Fibroblast of lung (primary cell): ENCODE results near the gene ZNF804B. TPM values are rescaled to one million over a fixed set of nuclear protein-coding genes. Genes with fewer than 3 reads are reported as not detected.

Source experiments
- DNase-seq, 2 donors: peaks; one replicate each; pipeline versions ENCODE4 v3.0.0 to v3.0.0-alpha.2; 2010; ENCODE audit warnings: low read depth in 2 of 2
- H2AFZ ChIP-seq: 2 replicates; pipeline ENCODE4 v1.5.1; 2012; ENCODE audit warnings: low read length, control low read depth, inconsistent platforms
- H3K27ac ChIP-seq: 2 replicates; pipeline ENCODE4 v1.5.1; 2011; ENCODE audit warnings: low read length, control low read depth; ENCODE audit not compliant: insufficient read depth
- H3K27me3 ChIP-seq: 2 replicates; pipeline ENCODE4 v1.5.1; 2011; ENCODE audit warnings: mild to moderate bottlenecking, low read length; ENCODE audit not compliant: control insufficient read depth, insufficient read depth
- H3K36me3 ChIP-seq: 2 replicates; pipeline ENCODE4 v1.5.1; 2011; ENCODE audit warnings: low read length; ENCODE audit not compliant: control insufficient read depth, insufficient read depth
- H3K4me1 ChIP-seq: 2 replicates; pipeline ENCODE4 v1.5.1; 2011; ENCODE audit warnings: low read length; ENCODE audit not compliant: control insufficient read depth, insufficient read depth; ENCODE audit errors: extremely low read depth
- H3K4me2 ChIP-seq: 2 replicates; pipeline ENCODE4 v1.5.1; 2011; ENCODE audit warnings: low read length, control low read depth; ENCODE audit not compliant: insufficient read depth; ENCODE audit errors: extremely low read depth
- H3K4me3 ChIP-seq, 4 experiments: fragments of 200-600 bp in 1 of 4; sonication (generic) in 1 of 4; replicated peaks in 1 of 4; 2 replicates each; pipeline ENCODE4 v1.5.1; 2011 to 2016; ENCODE audit warnings: low read length in 4 of 4, low read depth in 3 of 4, mild to moderate bottlenecking in 3 of 4, control low read depth in 2 of 4, inconsistent platforms in 1 of 4, mixed read lengths in 1 of 4; ENCODE audit not compliant: insufficient read depth in 1 of 4; ENCODE audit errors: control extremely low read depth in 1 of 4
- H3K79me2 ChIP-seq: 2 replicates; pipeline ENCODE4 v1.5.1; 2012; ENCODE audit warnings: mild to moderate bottlenecking, low read length, inconsistent platforms; ENCODE audit not compliant: control insufficient read depth, insufficient read depth
- H3K9ac ChIP-seq: 2 replicates; pipeline ENCODE4 v1.5.1; 2011; ENCODE audit warnings: mild to moderate bottlenecking, low read length, control low read depth; ENCODE audit not compliant: insufficient read depth
- H3K9me3 ChIP-seq: 2 replicates; pipeline ENCODE4 v1.5.1; 2012; ENCODE audit warnings: low read depth, low read length; ENCODE audit not compliant: control insufficient read depth, insufficient read depth
- H4K20me1 ChIP-seq: 2 replicates; pipeline ENCODE4 v1.5.1; 2011; ENCODE audit warnings: low read length; ENCODE audit not compliant: control insufficient read depth, insufficient read depth; ENCODE audit errors: extremely low read depth
- CTCF ChIP-seq, 2 donors: IDR thresholded peaks in 1 of 2; conservative IDR thresholded peaks in 1 of 2; 1 replicate in 1 of 2; 2 replicates in 1 of 2; pipeline ENCODE4 v1.5.1; 2011 to 2012; ENCODE audit warnings: low read length in 2 of 2, control low read depth in 1 of 2, inconsistent platforms in 1 of 2, low read depth in 1 of 2, mild to moderate bottlenecking in 1 of 2
- EZH2 ChIP-seq: IDR thresholded peaks from 2 replicates; pipeline ENCODE4 v1.5.1; 2012; ENCODE audit warnings: low read length, control low read depth, mild to moderate bottlenecking; ENCODE audit errors: missing control alignments
- polyA plus RNA-seq, 2 donors: library from polyadenylated mRNA; depleted of rRNA in 1 of 2; stranded (reverse) in 1 of 2; unstranded in 1 of 2; fragments of >200 nt; gene quantifications; 2 replicates each; pipeline ENCODE4 v1.2.1, GENCODE V29; 2011 to 2012; ENCODE audit warnings: missing spikeins in 1 of 2
- total RNA-seq: library from RNA; depleted of rRNA; stranded (reverse); fragments of >200 nt; gene quantifications from 2 replicates; pipeline ENCODE4 v1.2.1, GENCODE V29; 2014

The ZNF804B gene
- total and polyA plus RNA-seq, 2 donors (not counting 1 experiment from before 2014, with no cell fraction given), result not detected

GRCh38 chr7:88746126-88746525 lies 13.4 kb upstream of the ZNF804B start:
- H3K27ac ChIP-seq, result no peak overlapping the region
- no peaks in the 10 kb centered on the region for H3K79me2 ChIP-seq
- DNase-seq, result no peak
- H3K9ac ChIP-seq, result no peak overlapping the region
- no peaks in the 10 kb centered on the region for H3K27me3 ChIP-seq
- H3K4me3 ChIP-seq, result no peak overlapping the region
- H4K20me1 ChIP-seq, result no peaks in the 10 kb centered on the region
- no peaks in the 10 kb centered on the region for H3K9me3 ChIP-seq
- no peak overlapping the region for H3K4me2 ChIP-seq
- TF ChIP-seq EZH2 (no peak), CTCF (conservative IDR thresholded peaks at IDR 0.05 in 1 of 2, IDR thresholded peaks at IDR 0.05 in 1 of 2; ENCODE audit: low read depth in 1 of 2, low read length in 2 of 2) (no peak)
- H2AFZ ChIP-seq, result no peak overlapping the region
- no peaks in the 10 kb centered on the region for H3K4me1 ChIP-seq
- H3K36me3 ChIP-seq, result no peaks in the 10 kb centered on the region

GRCh38 chr7:88756802-88757201 lies 2.7 kb upstream of the ZNF804B start:
- no peaks in the 10 kb centered on the region for H4K20me1 ChIP-seq
- H3K36me3 ChIP-seq, result no peaks in the 10 kb centered on the region
- H2AFZ ChIP-seq, result no peak overlapping the region
- TF ChIP-seq EZH2, result no peak
- TF ChIP-seq CTCF (conservative IDR thresholded peaks at IDR 0.05 in 1 of 2, IDR thresholded peaks at IDR 0.05 in 1 of 2; ENCODE audit: low read depth in 1 of 2, low read length in 2 of 2), result no peak
- no peak overlapping the region for H3K4me3 ChIP-seq
- H3K27ac ChIP-seq, result no peak overlapping the region
- H3K4me1 ChIP-seq, result no peaks in the 10 kb centered on the region
- no peak for DNase-seq
- no peak overlapping the region for H3K9ac ChIP-seq
- no peak overlapping the region for H3K4me2 ChIP-seq
- H3K79me2 ChIP-seq, result no peaks in the 10 kb centered on the region
- H3K9me3 ChIP-seq, result no peaks in the 10 kb centered on the region
- peaks cover 15% of the 10 kb centered on the region for H3K27me3 ChIP-seq

- Histone ChIP-seq H3K27me3 (peaks cover 15% of the 10 kb centered on the region), H3K4me1 (no peaks in the 10 kb centered on the region), H3K9ac (no peak overlapping the region)
Measured at GRCh38 chr7:88757371-88757770, 2.1 kb upstream of the ZNF804B start.

More at GRCh38 chr7:88757371-88757770, 2.1 kb upstream of the ZNF804B start:
- H3K36me3 ChIP-seq, result no peaks in the 10 kb centered on the region
- TF ChIP-seq CTCF (conservative IDR thresholded peaks at IDR 0.05 in 1 of 2, IDR thresholded peaks at IDR 0.05 in 1 of 2; ENCODE audit: low read depth in 1 of 2, low read length in 2 of 2) (no peak), EZH2 (no peak)
- no peak overlapping the region for H3K27ac ChIP-seq
- no peaks in the 10 kb centered on the region for H4K20me1 ChIP-seq
- H3K4me3 ChIP-seq, result no peak overlapping the region
- no peaks in the 10 kb centered on the region for H3K9me3 ChIP-seq
- H3K79me2 ChIP-seq, result no peaks in the 10 kb centered on the region
- H3K4me2 ChIP-seq, result no peak overlapping the region
- no peak for DNase-seq
- H2AFZ ChIP-seq, result no peak overlapping the region
